Left cardiac atrium (tissue), 4 donors: ENCODE results near the gene NUTM1. TPM values are rescaled to one million over a fixed set of nuclear protein-coding genes. Genes with fewer than 3 reads are reported as not detected.
A peak's percentile ranks its signal among the peaks of the same experiment; 100 is the strongest.

ENCODE experiments used
- ATAC-seq, 2 donors: fragments of 200-7000 bp; cut with Tn5 transposase; one replicate each; pipeline ENCODE4 v1.9.1; 2020; ENCODE audit warnings: mild to moderate bottlenecking in 2 of 2, moderate library complexity in 2 of 2
- DNase-seq: peaks from one replicate; pipeline ENCODE4 v3.0.0-alpha.2; 2020
- intact Hi-C, 2 donors: fragments of 100-400 bp; cut with DNase I; formaldehyde crosslinking; loops; one replicate each; pipeline versions ENCODE4 v1.14.1 to v1.15.1; 2022 to 2023
- long read RNA-seq: library from polyadenylated mRNA; unstranded; transcript quantifications from one replicate; pipeline ENCODE4 v2.0.0, GENCODE V29; 2021
- total RNA-seq, 2 donors: library from RNA; stranded (reverse); fragmentation: NEBNext Ultra II Directional; extraction: Animal tissue kit (Norgen Biotek cat#: 25700); gene quantifications; one replicate each; pipeline ENCODE4 v1.2.1, GENCODE V29; 2021
- donor health status: DM: no; HTN: yes; CAD: no.
- donor health status: DM: no; HTN: yes; CAD: no; lungs with severe emphysema.
- donor health status: DM: yes; HTN: yes; CAD: no.
- donor health status: Dilated cardiomyopathy.

NUTM1 gene, protein sequence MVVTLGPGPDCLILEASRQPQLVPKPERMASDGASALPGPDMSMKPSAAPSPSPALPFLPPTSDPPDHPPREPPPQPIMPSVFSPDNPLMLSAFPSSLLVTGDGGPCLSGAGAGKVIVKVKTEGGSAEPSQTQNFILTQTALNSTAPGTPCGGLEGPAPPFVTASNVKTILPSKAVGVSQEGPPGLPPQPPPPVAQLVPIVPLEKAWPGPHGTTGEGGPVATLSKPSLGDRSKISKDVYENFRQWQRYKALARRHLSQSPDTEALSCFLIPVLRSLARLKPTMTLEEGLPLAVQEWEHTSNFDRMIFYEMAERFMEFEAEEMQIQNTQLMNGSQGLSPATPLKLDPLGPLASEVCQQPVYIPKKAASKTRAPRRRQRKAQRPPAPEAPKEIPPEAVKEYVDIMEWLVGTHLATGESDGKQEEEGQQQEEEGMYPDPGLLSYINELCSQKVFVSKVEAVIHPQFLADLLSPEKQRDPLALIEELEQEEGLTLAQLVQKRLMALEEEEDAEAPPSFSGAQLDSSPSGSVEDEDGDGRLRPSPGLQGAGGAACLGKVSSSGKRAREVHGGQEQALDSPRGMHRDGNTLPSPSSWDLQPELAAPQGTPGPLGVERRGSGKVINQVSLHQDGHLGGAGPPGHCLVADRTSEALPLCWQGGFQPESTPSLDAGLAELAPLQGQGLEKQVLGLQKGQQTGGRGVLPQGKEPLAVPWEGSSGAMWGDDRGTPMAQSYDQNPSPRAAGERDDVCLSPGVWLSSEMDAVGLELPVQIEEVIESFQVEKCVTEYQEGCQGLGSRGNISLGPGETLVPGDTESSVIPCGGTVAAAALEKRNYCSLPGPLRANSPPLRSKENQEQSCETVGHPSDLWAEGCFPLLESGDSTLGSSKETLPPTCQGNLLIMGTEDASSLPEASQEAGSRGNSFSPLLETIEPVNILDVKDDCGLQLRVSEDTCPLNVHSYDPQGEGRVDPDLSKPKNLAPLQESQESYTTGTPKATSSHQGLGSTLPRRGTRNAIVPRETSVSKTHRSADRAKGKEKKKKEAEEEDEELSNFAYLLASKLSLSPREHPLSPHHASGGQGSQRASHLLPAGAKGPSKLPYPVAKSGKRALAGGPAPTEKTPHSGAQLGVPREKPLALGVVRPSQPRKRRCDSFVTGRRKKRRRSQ
- total RNA-seq = not detected
- long read RNA-seq = 0 reads

DNA sequence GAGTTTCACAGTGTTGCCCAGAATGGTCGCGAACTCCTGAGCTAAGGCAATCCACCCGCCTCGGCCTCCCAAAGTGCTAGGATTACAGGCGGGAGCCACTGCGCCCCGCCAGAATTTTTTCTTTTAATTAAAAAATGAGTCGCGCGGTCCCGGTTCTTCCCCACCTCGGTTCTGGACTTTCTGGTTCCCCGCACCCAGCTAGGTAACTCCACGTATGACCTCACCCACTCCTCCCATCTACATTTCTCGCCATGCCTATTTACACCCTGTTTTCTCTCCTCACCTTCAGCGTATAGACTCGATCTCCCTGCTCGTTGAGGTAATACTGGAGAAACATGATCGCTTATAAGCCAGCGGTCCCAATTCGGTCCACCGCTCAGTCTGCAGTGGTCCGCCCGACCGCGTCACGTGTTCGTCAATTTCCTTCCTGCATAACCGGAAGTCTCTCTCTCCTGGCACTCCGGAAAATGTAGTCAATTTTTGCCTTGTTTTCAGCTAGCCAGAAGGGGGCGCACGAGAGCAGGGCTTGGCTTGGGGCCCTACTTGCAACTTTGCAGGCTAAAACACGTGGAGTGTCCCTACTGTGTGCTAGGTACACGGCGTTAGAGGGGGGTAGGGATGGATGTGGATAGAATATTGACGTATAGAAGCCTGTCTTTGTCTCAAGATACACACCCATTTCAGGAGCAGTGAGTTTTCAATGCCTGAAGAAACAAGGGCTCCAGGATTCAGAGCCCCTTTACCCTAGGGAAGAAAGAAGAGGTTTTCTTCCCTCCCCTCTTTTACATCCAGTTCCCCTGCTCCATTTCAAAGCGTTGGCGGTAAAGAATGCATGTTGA, at the start of gene NUTM1, which contains the start of gene NOP10:
Gene NUTM1, plus strand, starts transcription at position 579 of the 839 bp plus-strand sequence. CDS start 382 bp downstream, outside the sequence.
Gene NOP10, minus strand, starts transcription at position 400 of the 839 bp plus-strand sequence. Its CDS starts 63 bp downstream, at position 337.
- peak; percentile 94 to 95 for ATAC-seq
- intact Hi-C loops = no loop called here
- DNase-seq = peak; percentile 93

DNA sequence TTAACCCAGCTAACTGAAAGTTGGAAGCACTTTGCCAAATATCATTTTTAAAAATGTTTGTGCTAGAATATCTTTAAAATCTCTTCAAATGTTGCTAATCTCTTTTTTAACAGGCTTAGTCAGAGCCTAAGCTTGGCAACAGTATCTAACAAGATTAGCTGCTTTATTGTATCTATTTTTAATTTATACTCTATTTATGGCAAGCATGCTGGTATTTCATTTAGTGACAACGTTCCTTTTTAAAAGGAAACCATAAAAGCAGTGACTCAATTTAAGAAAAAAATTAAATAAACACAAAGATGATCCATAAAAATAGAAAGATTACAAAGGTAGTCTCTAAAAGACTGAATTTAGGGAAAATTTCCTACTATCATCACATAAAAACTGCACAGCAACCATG, 46.1 kb upstream of the NUTM1 start:
- intact Hi-C loops = no loop called here
- no peak for DNase-seq
- ATAC-seq = no peak

DNA sequence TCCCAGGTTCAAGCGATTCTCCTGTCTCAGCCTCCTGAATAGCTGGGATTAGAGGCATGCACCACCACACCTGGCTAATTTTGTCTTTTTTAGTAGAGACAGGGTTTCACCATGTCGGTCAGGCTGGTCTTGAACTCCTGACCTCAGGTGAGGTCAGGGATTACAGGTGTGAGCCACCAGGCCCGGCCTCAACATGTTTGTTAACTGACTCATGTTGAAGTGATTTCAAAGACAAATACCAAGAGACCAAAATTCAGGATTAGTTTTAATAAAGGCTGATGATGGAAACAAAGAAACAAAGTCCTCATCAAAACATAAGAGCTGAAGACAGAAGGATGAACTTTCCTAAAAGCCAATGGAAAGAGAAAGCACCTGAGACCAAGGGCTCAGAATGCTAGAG, 42.1 kb upstream of the NUTM1 start:
- DNase-seq (no peak), ATAC-seq (no peak)
- intact Hi-C loops = no loop called here

DNA sequence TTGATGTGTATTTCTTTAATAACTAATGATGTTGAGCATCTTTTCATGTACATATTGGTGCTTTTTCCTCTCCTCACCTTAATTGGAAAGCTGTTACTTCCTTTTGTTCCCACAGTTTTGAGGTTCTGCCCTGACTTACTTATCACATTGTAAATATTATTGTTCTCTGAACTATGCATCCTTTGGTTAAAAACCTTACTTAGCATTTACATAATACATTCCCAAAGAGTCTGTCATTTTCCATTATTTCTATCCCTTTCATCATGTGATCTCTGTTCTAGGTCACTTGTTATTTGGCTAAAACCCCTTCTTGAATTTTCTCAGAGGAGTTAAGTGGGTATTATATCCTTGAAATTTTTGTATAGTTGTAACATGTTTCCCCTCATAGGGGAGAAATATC, 38.5 kb upstream of the NUTM1 start:
- DNase-seq (no peak), ATAC-seq (no peak)

DNA sequence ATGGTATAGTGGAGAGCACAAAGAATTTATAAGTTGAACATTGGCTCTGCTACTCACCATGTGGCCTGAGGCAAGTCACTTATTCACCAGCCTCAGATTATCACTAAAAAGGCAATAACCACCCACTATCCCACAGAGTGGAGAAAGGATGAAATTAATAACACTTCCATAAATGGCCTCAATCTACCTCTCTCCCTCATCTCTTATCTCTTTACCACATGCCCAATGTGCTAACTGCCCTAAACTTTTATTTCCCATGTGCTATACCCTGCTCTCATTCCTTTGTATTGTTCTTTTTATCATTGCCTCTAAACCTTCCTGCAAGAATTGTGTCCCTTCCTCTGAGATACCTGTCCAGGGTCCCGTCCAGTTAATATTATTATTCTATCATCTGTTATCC, 31.6 kb upstream of the NUTM1 start:
- no peak for ATAC-seq
- DNase-seq = no peak
- intact Hi-C loops = no loop called here

More for the DNA sequence above, 38.5 kb upstream of the NUTM1 start:
- intact Hi-C loops = no loop called here

DNA sequence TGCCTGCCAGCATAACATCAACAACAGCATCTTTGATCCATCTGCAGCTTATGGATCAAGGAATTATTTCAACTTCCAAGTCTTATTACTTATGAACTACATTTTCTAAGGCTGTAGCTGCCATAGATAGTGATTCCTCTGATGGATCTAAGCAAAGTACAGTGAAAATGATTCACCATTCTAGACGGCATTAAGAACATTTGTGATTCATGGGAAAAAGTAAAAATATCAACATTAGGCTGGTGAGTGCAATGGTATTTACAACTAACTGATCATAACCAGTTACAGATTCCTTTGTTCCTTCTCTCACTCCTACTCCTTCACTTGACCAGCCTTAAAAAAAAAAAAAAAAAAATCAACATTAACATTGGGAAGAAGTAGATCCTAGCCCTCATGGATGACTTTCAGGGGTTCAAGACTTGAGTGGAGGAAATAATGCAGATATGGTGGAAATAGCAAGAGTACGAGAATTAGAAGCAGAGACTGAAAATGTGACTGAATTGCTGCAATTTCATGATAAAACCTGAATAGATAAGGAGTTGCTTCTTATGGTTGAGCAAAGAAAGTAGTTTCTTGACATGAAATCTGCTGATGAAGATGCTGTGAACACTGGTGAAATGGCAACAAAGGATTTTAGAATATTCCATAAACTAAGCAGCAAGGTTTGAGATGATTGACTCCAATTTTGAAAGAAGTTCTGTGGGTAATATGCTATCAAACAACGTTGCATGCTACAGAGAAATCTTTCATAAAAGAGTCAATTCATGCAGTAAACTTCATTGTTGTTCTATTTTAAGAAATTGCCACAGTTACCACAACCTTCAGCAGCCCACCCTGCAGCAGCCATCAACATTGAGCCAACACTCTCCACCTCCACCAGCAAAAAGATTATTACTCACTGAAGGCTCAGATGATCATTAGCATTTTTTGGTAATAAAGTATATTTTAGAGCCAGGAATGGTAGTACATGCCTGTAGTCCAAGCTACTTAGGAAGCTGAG, 28.3 kb upstream of the NUTM1 start:
- intact Hi-C loops = no loop called here
- DNase-seq = no peak
- ATAC-seq = no peak

DNA sequence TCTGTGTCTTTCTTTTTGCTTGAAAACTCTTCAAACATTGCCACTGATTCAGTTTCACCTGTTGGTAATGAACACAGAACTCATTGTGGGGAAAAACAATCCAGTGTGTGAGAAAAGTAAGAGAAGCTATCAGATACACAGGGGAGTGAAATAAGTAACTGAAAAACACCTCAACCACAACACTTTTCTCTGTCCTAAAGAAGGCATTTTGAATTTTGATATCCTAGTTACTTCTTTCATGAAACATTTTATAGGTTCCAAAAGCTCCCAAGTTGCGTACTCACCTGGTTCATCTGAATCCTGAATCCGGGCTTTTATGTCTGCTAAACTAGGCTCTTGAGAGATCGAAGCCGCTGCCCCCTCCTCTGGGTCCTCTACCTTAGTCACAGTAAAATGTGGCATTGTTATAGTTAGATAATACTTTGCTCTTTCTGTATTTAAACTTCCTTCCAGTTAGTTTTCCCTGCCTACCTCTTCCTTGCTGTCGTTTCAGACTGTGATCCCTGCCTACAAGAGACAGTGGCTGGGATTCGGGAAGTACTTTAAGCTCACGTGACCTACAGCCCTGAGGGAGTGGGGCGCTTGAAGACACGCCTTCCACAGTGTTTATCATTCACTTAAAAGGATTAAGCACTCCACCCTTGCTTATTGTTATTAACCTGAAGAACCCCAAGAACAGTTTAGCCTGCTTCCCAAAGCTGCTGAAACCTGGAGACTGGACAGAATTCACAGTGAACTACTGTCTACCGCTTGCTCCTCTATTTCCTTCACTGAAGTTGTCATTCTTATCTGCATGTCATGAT, 24.6 kb upstream of the NUTM1 start:
- ATAC-seq = peak; percentile 96 to 99
- peak; percentile 62 for DNase-seq
- intact Hi-C loops = no loop called here

DNA sequence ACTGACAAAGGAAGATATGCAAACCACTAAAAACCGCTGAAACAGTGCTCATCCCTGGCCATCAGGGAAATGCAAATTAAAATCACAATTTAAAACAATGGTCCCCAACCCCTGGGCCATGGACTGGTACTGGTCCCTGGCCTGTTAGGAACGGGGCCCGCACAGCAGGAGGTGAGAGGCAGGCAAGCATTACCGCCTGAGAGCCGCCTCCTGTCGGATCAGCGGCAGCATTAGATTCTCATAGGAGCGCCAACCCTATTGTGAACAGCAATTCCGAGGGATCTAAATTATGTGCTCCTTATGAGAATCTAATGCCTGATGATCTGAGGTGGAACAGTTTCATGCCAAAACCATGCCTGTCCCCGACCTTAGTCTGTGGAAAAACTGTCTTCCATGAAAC, 19.9 kb upstream of the NUTM1 start:
- DNase-seq (no peak), ATAC-seq (no peak)
- intact Hi-C loops = no loop called here

DNA sequence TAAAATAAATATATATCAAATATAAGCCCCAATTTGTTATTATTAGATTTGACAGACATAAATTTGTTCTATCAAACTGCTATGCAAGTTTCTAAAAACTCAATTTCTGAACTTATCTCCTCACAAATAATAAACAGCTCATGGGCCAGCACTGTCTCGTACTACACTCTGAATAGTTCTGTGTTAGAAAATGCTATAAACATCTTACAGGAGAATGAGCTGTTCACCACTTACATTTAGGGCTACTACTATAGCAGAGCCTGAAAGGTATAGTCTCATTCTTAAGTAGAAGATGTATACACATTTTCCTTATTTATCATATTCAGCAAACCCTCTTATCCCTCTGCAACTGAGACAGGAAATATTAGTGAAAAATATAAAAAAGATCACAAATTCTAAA, 18.2 kb upstream of the NUTM1 start:
- no peak for ATAC-seq
- intact Hi-C loops = no loop called here
- DNase-seq = no peak

DNA sequence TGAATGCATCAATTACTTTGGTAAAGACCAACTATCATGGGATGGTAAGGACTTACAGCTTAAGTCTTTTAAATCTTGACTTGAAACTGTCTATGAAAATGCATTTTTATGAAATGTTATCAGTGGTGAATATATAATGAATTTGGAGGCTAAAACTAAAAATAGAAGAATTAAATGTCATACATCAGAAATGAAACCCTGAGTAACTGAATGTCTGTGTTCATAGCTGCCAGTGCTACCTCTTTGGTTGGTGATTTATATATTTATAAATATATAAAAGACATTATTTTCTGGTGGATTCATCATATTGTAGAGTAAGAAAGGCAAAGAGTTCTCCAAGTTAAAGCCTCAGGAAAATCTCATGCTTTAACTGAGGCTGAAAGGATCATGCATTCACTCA, 17.7 kb upstream of the NUTM1 start:
- DNase-seq (no peak), ATAC-seq (no peak)
- intact Hi-C loops = no loop called here

DNA sequence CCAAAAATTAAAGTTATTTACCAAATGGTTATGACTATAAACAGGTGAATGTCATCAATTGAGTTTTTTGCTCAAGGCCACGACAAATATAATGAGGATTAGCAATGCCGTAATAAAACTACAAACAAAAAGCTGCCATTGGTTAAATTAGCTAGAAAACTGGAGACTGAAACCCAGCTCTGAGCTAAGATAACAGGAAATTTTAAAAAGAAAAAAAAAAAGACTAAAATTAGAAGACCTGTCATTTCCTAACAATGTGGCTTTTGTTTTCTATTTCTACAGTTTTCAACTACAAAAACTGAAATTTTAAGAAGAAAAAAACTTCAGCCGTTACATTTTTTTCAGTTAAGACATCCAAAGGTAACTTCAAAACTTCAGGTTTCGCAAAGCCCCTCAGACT, 15.2 kb upstream of the NUTM1 start:
- intact Hi-C loops = no loop called here

DNA sequence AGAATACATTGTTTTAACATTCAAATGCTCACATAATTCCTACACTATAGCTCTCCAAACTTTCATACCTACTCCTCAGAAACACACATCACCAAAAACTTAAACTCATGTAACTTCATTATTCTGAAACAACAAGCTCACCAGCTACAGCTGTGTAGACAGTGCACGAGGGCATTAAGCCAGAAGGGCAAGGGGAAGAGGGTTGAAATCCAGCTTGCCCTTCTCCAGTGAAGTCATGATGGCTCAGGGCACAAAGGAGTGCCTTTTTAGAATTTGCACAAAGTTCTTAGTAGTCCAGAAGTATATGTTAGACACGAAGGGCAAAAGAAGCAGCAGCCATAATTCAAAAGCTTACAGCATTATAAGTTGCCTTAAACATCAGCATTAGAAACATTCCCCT, 14.1 kb upstream of the NUTM1 start:
- no peak for DNase-seq

More for the DNA sequence above, 15.2 kb upstream of the NUTM1 start:
- DNase-seq = no peak
- no peak for ATAC-seq

DNA sequence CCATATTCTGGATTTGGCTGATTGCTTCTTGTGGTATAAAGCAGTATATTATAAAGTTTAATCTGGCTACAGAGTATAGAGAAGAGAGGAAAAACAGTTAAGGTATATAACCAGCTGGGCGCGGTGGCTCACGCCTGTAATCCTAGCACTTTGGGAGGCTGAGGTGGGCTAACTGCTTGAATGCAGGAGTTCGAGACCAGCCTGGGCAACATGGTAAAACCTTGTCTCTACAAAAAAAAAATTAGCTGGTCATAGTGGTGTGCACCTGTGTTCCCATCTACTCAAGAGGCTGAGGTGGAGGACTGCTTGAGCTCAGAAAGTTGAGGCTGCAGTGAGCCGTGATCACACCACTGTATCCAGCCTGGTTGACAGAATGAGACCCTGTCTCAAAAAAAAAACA, 12.8 kb upstream of the NUTM1 start:
- ATAC-seq = no peak
- intact Hi-C loops = no loop called here
- DNase-seq = no peak

More for the DNA sequence above, 14.1 kb upstream of the NUTM1 start:
- ATAC-seq = no peak
- intact Hi-C loops = no loop called here

DNA sequence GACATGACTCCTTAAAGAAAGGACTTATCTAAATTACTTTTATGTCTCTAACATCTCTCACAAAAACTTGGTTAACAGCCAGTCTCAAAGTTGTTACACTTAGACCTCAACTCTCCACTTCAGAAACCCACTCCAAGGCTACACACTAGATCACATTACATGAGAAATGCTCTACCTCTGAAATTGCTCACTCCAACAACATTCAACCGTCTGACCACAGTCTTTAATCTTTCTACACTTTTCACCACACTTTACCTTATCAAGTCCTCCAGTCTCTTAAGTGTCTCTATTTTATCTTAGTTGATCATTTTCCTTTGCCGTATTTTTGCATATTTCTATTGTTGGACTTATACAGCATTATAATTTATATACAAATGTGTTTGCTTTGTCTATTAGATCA, 11.3 kb upstream of the NUTM1 start:
- DNase-seq = no peak
- no peak for ATAC-seq
- intact Hi-C loops = no loop called here

DNA sequence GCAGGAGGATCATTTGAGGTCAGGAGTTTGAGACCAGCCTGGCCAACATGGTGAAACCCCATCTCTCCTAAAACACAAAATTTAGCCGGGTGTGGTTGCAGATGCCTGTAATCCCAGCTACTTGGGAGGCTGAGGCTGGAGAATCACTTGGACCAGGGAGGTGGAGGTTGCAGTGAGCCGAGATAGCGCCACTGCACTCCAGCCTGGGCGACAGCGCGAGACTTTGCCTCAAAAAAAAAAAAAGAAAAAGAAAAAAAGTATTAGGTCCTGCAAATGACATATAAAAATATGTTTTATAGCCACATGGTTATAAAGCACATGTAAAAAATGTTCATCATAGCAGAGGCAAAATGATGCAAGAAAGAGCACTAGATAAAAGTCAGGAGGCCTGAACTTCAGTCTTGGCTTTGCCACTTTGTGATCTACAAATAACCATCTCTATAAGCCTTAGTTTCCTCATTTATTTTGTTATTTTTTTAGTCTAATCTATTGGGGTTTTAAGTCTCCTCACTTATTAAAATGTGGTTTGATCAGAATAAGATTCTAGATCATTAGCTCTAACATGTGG, 10.5 kb upstream of the NUTM1 start:
- ATAC-seq (no peak), DNase-seq (no peak)
- intact Hi-C loops = no loop called here

DNA sequence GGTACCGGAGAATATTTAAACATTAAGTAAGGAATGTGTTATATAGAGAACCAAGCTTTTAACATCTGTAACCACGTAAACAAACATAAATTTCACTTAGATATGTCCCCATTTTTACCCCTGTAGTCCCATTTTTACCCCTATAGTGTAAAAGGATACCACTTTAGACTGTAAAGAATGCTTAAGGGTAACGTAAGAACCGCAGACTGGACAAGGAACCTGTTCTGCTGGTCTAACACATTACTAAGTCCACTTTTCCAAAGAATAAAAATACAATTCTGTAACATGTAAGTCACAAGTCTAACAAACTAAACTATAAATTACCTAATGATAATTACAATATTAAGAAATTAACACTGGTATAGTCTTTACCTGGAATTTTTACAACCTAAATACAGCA, 8.4 kb upstream of the NUTM1 start:
- DNase-seq (no peak), ATAC-seq (no peak)
- intact Hi-C loops = no loop called here
